Muscle of leg (tissue), 16 donors: Measurements from ENCODE around the gene SLAIN2. TPM values are rescaled to one million over a fixed set of nuclear protein-coding genes. Genes with fewer than 3 reads are reported as not detected.
"Not testable (repeated sequence)": the region's sequence is repeated elsewhere in the genome, so short reads cannot be mapped to it uniquely, and the experiment has no call there.

Experiments
- DNase-seq: peaks from one replicate; pipeline ENCODE4 v3.0.0; 2013
- H3K27ac ChIP-seq: one replicate; pipeline ENCODE4 v1.5.1; 2013; ENCODE audit warnings: mild to moderate bottlenecking, low read length, control low read depth
- H3K27me3 ChIP-seq: one replicate; pipeline ENCODE4 v1.6.1; 2013; ENCODE audit warnings: low read length; ENCODE audit not compliant: control insufficient read depth, insufficient read depth
- H3K36me3 ChIP-seq: one replicate; pipeline ENCODE4 v1.6.1; 2013; ENCODE audit warnings: low read length; ENCODE audit not compliant: control insufficient read depth, insufficient read depth
- H3K4me1 ChIP-seq: one replicate; pipeline ENCODE4 v1.6.1; 2013; ENCODE audit warnings: low read length; ENCODE audit not compliant: control insufficient read depth, insufficient read depth
- H3K4me3 ChIP-seq: one replicate; pipeline ENCODE4 v1.5.1; 2013; ENCODE audit warnings: low read length, control low read depth
- H3K9me3 ChIP-seq: replicated peaks from 2 replicates; pipeline ENCODE4 v1.6.1; 2013; ENCODE audit warnings: low read depth, low read length; ENCODE audit not compliant: control insufficient read depth
- WGBS: methylation state at CpG from one replicate; pipeline ENCODE4 v1.1.5; 2013; ENCODE audit warnings: missing lambda C conversion rate; ENCODE audit not compliant: insufficient coverage; 5-methylcytosine and 5-hydroxymethylcytosine counted together
- long read RNA-seq, 11 donors: transcript quantifications; one replicate each; lab custom pipeline, GENCODE V29; 2026
- polyA plus RNA-seq, 8 donors: library from polyadenylated mRNA; unstranded; fragments of 120-200 nt; gene quantifications; one replicate each; pipeline versions ENCODE4 v1.2.1 to v1.2.3, GENCODE V29; 2013; ENCODE audit warnings: inconsistent platforms in 1 of 8, low replicate concordance in 1 of 8; ENCODE audit not compliant: insufficient read length in 8 of 8, insufficient read depth in 1 of 8
- total RNA-seq: library from RNA; stranded (reverse); fragments of 120-200 nt; gene quantifications from one replicate; pipeline ENCODE4 v1.2.4, GENCODE V29; 2013

The SLAIN2 gene
- 24.1 TPM for total RNA-seq
- polyA plus RNA-seq = 10 to 100 TPM; 35.7 to 58.6 (median 50.4) TPM
- long read RNA-seq, donor 1, full-length matches to known transcripts = 3 of 3 reads
- long read RNA-seq, donor 1, partial matches to known transcripts = 0 of 3 reads
- long read RNA-seq, donor 1, other reads (novel, unspliced or antisense) = 0 of 3 reads
- long read RNA-seq, donor 2 = 0 reads
- long read RNA-seq, donor 3, full-length matches to known transcripts = 6 of 13 reads
- long read RNA-seq, donor 3, partial matches to known transcripts = 7 of 13 reads
- long read RNA-seq, donor 3, other reads (novel, unspliced or antisense) = 0 of 13 reads
- long read RNA-seq, donor 4 = 0 reads
- long read RNA-seq, donor 5, full-length matches to known transcripts = 3 of 55 reads
- long read RNA-seq, donor 5, partial matches to known transcripts = 35 of 55 reads
- long read RNA-seq, donor 5, other reads (novel, unspliced or antisense) = 17 of 55 reads
- long read RNA-seq, donor 6, full-length matches to known transcripts = 5 of 14 reads
- long read RNA-seq, donor 6, partial matches to known transcripts = 9 of 14 reads
- long read RNA-seq, donor 6, other reads (novel, unspliced or antisense) = 0 of 14 reads
- long read RNA-seq, donor 7, full-length matches to known transcripts = 2 of 28 reads
- long read RNA-seq, donor 7, partial matches to known transcripts = 21 of 28 reads
- long read RNA-seq, donor 7, other reads (novel, unspliced or antisense) = 5 of 28 reads
- long read RNA-seq, donor 8, full-length matches to known transcripts = 1 of 1 reads
- long read RNA-seq, donor 8, partial matches to known transcripts = 0 of 1 reads
- long read RNA-seq, donor 8, other reads (novel, unspliced or antisense) = 0 of 1 reads
- long read RNA-seq, donor 9, full-length matches to known transcripts = 1 of 1 reads
- long read RNA-seq, donor 9, partial matches to known transcripts = 0 of 1 reads
- long read RNA-seq, donor 9, other reads (novel, unspliced or antisense) = 0 of 1 reads
- long read RNA-seq, donor 10, partial matches to known transcripts = 5 of 11 reads
- long read RNA-seq, donor 10, other reads (novel, unspliced or antisense) = 6 of 11 reads
- long read RNA-seq, donor 11, partial matches to known transcripts = 11 of 11 reads
- long read RNA-seq, donor 11, other reads (novel, unspliced or antisense) = 0 of 11 reads

GRCh38 chr4:48340965-48341775 lies at the start of gene SLAIN2:
Gene SLAIN2 (plus strand): TSS chr4:48341529. CDS start chr4:48341740, 211 bp downstream.
- peak within 1 kb of the TSS; percentile 88 for H3K4me3 ChIP-seq
- H3K27me3 ChIP-seq = no peaks in the 10 kb centered on the region
- no peaks in the 10 kb centered on the region for H3K36me3 ChIP-seq
- H3K27ac ChIP-seq = peak within 1 kb of the TSS; percentile 99
- H3K4me1 ChIP-seq = peaks cover 4% of the 10 kb centered on the region
- WGBS = under 1% methylated on average over 75 of the region's 89 CpGs
- H3K9me3 ChIP-seq = no peaks in the 10 kb centered on the region
- DNase-seq = peak; percentile 99

- WGBS = 95% methylated on average over 18 of the region's 40 CpGs
- not testable (repeated sequence) for H3K9me3 ChIP-seq, DNase-seq, H3K27ac ChIP-seq, H3K4me3 ChIP-seq, H3K27me3 ChIP-seq, H3K36me3 ChIP-seq, H3K4me1 ChIP-seq
Observed at GRCh38 chr4:48292218-48292790, 49.0 kb upstream of the SLAIN2 start.

- no peak for DNase-seq
- H3K9me3 ChIP-seq = no peaks in the 10 kb centered on the region
- H3K4me3 ChIP-seq = no peak overlapping the region
- no peaks in the 10 kb centered on the region for H3K36me3 ChIP-seq
- no peaks in the 10 kb centered on the region for H3K4me1 ChIP-seq
- H3K27me3 ChIP-seq = no peaks in the 10 kb centered on the region
- no peak overlapping the region for H3K27ac ChIP-seq
Observed at GRCh38 chr4:48295116-48295515, 46.2 kb upstream of the SLAIN2 start.

GRCh38 chr4:48296365-48296764 lies 45.0 kb upstream of the SLAIN2 start:
- no peaks in the 10 kb centered on the region for H3K4me1 ChIP-seq
- no peaks in the 10 kb centered on the region for H3K36me3 ChIP-seq
- no peak overlapping the region for H3K27ac ChIP-seq
- 74% methylated on average over 2 of the region's 6 CpGs for WGBS
- no peak for DNase-seq
- H3K4me3 ChIP-seq = no peak overlapping the region
- H3K9me3 ChIP-seq = no peaks in the 10 kb centered on the region
- H3K27me3 ChIP-seq = no peaks in the 10 kb centered on the region

GRCh38 chr4:48297256-48297846 lies 44.0 kb upstream of the SLAIN2 start:
- no CpG with 5 or more reads among the region's 2 CpGs for WGBS
- H3K4me3 ChIP-seq = no peak overlapping the region
- H3K4me1 ChIP-seq = no peaks in the 10 kb centered on the region
- H3K9me3 ChIP-seq = no peaks in the 10 kb centered on the region
- no peaks in the 10 kb centered on the region for H3K36me3 ChIP-seq
- no peak overlapping the region for H3K27ac ChIP-seq
- no peak for DNase-seq
- no peaks in the 10 kb centered on the region for H3K27me3 ChIP-seq

GRCh38 chr4:48299560-48299959 lies 41.8 kb upstream of the SLAIN2 start:
- 100% methylated on average over 1 of the region's 4 CpGs for WGBS
- no peaks in the 10 kb centered on the region for H3K9me3 ChIP-seq
- H3K36me3 ChIP-seq = no peaks in the 10 kb centered on the region

GRCh38 chr4:48300004-48300403 lies 41.3 kb upstream of the SLAIN2 start:
- peak; percentile 36 for DNase-seq
- Histone ChIP-seq H3K36me3 (no peaks in the 10 kb centered on the region), H3K4me3 (no peak overlapping the region), H3K27me3 (no peaks in the 10 kb centered on the region), H3K4me1 (no peaks in the 10 kb centered on the region), H3K9me3 (no peaks in the 10 kb centered on the region), H3K27ac (no peak overlapping the region)
- WGBS = no CpG with 5 or more reads among the region's 2 CpGs

More at GRCh38 chr4:48299560-48299959, 41.8 kb upstream of the SLAIN2 start:
- DNase-seq = no peak
- Histone ChIP-seq H3K27ac (no peak overlapping the region), H3K4me1 (no peaks in the 10 kb centered on the region), H3K27me3 (no peaks in the 10 kb centered on the region), H3K4me3 (no peak overlapping the region)

- H3K27me3 ChIP-seq = no peaks in the 10 kb centered on the region
- DNase-seq = no peak
- no peaks in the 10 kb centered on the region for H3K9me3 ChIP-seq
- no peaks in the 10 kb centered on the region for H3K36me3 ChIP-seq
- whole genome bisulfite sequencing = no CpG with 5 or more reads among the region's 3 CpGs
- no peak overlapping the region for H3K27ac ChIP-seq
- H3K4me1 ChIP-seq = no peaks in the 10 kb centered on the region
- H3K4me3 ChIP-seq = no peak overlapping the region
Observed at GRCh38 chr4:48305508-48305907, 35.8 kb upstream of the SLAIN2 start.

GRCh38 chr4:48307528-48307927 lies 33.8 kb upstream of the SLAIN2 start:
- Histone ChIP-seq H3K27ac (no peak overlapping the region), H3K4me3 (no peak overlapping the region)
- no CpG with 5 or more reads among the region's 5 CpGs for WGBS

More at GRCh38 chr4:48307528-48307927, 33.8 kb upstream of the SLAIN2 start:
- DNase-seq = no peak
- no peaks in the 10 kb centered on the region for H3K27me3 ChIP-seq
- H3K36me3 ChIP-seq = no peaks in the 10 kb centered on the region
- H3K9me3 ChIP-seq = no peaks in the 10 kb centered on the region
- H3K4me1 ChIP-seq = no peaks in the 10 kb centered on the region
